Stimulated activated naive CD8-positive, alpha-beta T cell treated with anti-CD3 and anti-CD28 coated beads, Interleukin-15, amount 100 ng/mL, for 72 hours (primary cell): Measurements from ENCODE around the gene SNCB.
A peak's percentile ranks its signal among the peaks of the same experiment; 100 is the strongest.

Experiments
- ATAC-seq: fragments of 150-1000 bp; cut with Tn5 transposase; 2 replicates; pipeline ENCODE4 v1.10.0; 2021; ENCODE audit warnings: mild to moderate bottlenecking, moderate library complexity
- DNase-seq, 2 donors: peaks; one replicate each; pipeline ENCODE4 v3.0.0; 2021 to 2022
- H3K27ac Mint-ChIP-seq, 2 donors: one replicate each; pipeline ENCODE4 v1.8.0; 2022; ENCODE audit warnings: mild to moderate bottlenecking in 2 of 2, mixed read lengths in 2 of 2, moderate library complexity in 2 of 2
- H3K27me3 Mint-ChIP-seq: one replicate; pipeline ENCODE4 v1.8.0; 2022; ENCODE audit warnings: mixed read lengths
- H3K4me1 Mint-ChIP-seq: one replicate; pipeline ENCODE4 v1.8.0; 2022; ENCODE audit warnings: mild to moderate bottlenecking, mixed read lengths
- H3K4me3 Mint-ChIP-seq, 2 donors: one replicate each; pipeline ENCODE4 v1.8.0; 2022; ENCODE audit warnings: mild to moderate bottlenecking in 2 of 2, mixed read lengths in 2 of 2, moderate library complexity in 1 of 2
- H3K9me3 Mint-ChIP-seq, 2 donors: one replicate each; pipeline ENCODE4 v1.8.0; 2022; ENCODE audit warnings: mixed read lengths in 2 of 2

The SNCB gene

DNA sequence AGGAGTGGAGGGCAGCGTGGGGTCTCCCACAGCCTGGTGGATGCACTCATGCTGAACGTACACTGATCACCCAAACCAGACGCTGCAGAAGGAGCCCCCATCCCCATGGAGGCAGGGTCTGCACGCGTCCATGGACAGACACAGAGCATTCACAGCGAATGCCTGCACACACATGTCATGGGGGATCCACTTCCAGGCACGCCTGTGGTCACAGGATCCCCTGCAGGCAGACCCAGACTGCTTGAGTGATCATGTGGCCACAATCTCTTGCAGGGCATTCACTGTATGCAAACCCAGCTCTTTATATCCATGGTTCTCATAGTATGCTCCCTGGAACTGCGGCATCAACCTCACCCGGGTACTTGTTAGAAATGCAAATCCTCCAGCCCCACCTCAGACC lies 5.4 kb downstream of the SNCB start:
- ATAC-seq: no peak
- Mint-ChIP-seq H3K9me3 (no peaks in the 10 kb centered on the region), H3K4me1 (peaks cover 38% of the 10 kb centered on the region), H3K27me3 (peaks cover 100% of the 10 kb centered on the region), H3K4me3 (no peak overlapping the region), H3K27ac (no peak overlapping the region)
- no peak for DNase-seq

DNA sequence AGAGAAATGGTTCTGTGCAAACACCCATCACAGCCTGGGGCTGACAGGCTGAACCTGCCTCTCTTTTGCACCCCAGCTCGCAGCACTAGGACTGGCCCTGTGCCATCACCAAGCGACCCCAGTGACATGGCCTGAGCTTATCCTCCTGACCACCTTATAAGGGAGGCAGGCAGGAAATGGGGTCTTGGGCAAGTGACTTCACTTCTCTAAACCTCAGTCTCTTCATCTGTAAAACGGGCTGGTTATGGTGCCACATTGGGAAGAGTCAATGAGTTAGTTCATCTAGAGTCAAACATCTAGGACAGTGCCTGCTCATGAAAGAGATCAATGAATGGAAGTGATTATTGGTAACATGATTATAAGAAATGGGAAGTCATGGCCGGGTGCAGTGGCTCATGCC lies 6.2 kb downstream of the SNCB start:
- Mint-ChIP-seq H3K9me3 (no peaks in the 10 kb centered on the region), H3K4me3 (no peak overlapping the region), H3K4me1 (peaks cover 38% of the 10 kb centered on the region), H3K27ac (no peak overlapping the region), H3K27me3 (peaks cover 100% of the 10 kb centered on the region)
- DNase-seq (no peak), ATAC-seq (no peak)

DNA sequence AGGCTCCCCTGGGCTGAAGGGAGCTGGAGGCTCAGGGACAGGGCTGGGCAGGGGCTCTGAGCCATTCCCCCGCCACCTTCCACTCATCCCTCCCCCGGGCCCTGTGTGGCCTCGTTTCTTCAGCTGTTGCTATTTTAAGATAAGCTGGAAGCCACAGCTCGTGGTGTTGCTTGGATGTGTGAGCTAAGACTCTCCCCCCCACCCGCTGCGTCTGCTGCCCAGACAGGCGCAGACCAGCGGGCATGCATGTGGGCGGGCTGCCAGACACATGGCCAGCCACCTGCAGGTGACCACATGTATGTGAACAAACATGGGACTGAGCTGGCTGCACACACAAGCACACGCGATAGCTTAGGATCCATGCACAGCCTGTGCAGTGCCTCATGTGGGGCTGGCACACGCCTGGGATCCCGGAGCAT lies 8.7 kb downstream of the SNCB start:
- no peak for ATAC-seq
- no peak overlapping the region for H3K4me3 Mint-ChIP-seq
- H3K4me1 Mint-ChIP-seq: peaks cover 26% of the 10 kb centered on the region
- H3K27me3 Mint-ChIP-seq: peaks cover 96% of the 10 kb centered on the region
- H3K27ac Mint-ChIP-seq: no peak overlapping the region
- no peak for DNase-seq
- no peaks in the 10 kb centered on the region for H3K9me3 Mint-ChIP-seq

- H3K4me1 Mint-ChIP-seq: peaks cover 26% of the 10 kb centered on the region
- peaks cover 96% of the 10 kb centered on the region for H3K27me3 Mint-ChIP-seq
- H3K27ac Mint-ChIP-seq: no peak overlapping the region
- ATAC-seq (no peak), DNase-seq (no peak)
- H3K4me3 Mint-ChIP-seq: peak overlapping the region; percentile 71 to 80
- no peaks in the 10 kb centered on the region for H3K9me3 Mint-ChIP-seq
Measured at GRCh38 chr5:176620333-176620981, 9.9 kb downstream of the SNCB start.

DNA sequence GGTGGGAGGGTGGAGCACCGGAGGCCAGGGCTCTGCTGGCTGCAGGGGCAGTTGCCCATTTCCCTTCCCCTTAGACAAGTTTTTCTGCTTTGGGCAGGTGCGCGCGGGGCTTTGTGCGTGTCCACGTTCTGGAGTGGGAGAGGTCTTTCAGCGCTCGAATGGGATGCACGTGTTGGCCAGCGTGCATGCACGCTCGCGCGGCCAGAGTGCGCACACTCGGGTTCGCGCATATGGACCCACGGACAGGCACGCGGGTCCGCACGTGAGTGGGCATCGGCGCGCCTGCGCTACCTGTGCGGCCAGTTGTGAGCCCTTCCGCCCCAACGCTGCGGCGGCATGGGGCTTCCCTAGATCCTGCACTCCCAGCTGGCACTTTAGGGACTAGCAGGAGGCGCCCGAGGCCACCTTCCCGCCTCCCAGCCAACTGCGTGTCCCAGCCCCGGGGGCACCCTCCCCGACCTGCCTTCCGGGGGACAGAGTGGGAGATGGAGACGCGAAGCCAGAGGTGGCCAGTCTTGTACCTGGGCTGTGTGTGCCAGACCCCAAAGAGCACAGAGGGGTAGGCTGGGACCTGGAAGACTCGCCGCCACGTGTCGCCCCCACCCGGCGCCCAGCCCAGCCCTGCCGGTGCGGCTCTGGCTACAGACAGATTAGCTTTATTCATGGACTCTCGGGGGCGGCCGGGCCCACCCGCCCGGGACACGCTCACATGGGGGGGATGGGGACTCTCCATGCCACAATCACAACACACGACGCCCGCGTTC lies 10.6 kb downstream of the SNCB start:
- H3K4me1 Mint-ChIP-seq: peaks cover 26% of the 10 kb centered on the region
- H3K4me3 Mint-ChIP-seq: peak overlapping the region; percentile 71 to 80
- DNase-seq: no peak
- H3K9me3 Mint-ChIP-seq: no peaks in the 10 kb centered on the region
- ATAC-seq: peak; percentile 2
- H3K27me3 Mint-ChIP-seq: peaks cover 96% of the 10 kb centered on the region
- no peak overlapping the region for H3K27ac Mint-ChIP-seq

DNA sequence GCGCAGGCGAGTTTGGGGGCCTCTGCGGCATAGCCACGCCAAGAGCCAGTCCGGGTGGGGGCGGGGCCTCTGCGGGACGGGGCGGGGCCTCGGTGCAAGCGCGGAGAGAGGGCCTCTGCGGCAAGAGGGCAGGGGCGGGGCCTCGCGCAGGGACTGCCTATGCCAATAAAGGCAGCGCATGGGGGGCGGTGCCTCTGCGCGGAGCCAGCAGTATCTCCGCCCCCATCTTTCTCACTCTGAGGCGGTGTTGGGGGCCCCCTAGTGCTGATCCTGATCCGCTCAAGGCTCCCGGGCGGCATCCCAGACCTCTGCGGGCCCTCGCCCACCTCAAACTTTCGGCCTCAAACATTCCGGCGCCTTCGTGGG lies 11.1 kb downstream of the SNCB start:
- H3K27me3 Mint-ChIP-seq: peaks cover 90% of the 10 kb centered on the region
- H3K4me3 Mint-ChIP-seq: peak overlapping the region; percentile 44 to 54
- H3K27ac Mint-ChIP-seq: no peak overlapping the region
- DNase-seq (peak; percentile 81 to 88), ATAC-seq (peak; percentile 97)
- H3K9me3 Mint-ChIP-seq: no peaks in the 10 kb centered on the region
- peaks cover 26% of the 10 kb centered on the region for H3K4me1 Mint-ChIP-seq

DNA sequence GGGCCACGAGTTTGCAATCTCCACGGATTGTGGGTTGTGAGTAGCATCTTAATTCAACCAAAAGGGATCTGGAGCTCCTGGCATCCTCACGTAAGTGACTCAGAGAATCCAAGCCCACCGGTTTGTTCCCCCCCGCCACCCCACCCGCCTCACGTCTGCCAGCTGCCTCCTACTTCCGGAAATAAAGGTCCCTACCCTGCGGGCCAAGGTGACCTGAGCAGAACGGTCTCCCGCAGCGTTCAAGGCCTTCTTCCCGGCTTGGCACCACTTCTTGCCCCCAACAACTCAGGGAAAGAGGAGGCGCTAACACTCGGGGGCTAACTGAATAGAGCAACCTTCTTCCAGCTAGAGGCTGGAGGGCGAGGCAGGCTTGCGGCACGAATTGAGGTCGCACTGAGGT lies 11.6 kb downstream of the SNCB start:
- ATAC-seq (no peak), DNase-seq (no peak)
- H3K27ac Mint-ChIP-seq: no peak overlapping the region
- H3K4me3 Mint-ChIP-seq: peak overlapping the region; percentile 44 to 54
- H3K9me3 Mint-ChIP-seq: no peaks in the 10 kb centered on the region
- peaks cover 26% of the 10 kb centered on the region for H3K4me1 Mint-ChIP-seq
- peaks cover 86% of the 10 kb centered on the region for H3K27me3 Mint-ChIP-seq

GRCh38 chr5:176616511-176616910 lies 13.8 kb downstream of the SNCB start:
- no peaks in the 10 kb centered on the region for H3K9me3 Mint-ChIP-seq
- DNase-seq (no peak), ATAC-seq (no peak)
- H3K27me3 Mint-ChIP-seq: peaks cover 78% of the 10 kb centered on the region
- peaks cover 26% of the 10 kb centered on the region for H3K4me1 Mint-ChIP-seq
- H3K27ac Mint-ChIP-seq: no peak overlapping the region
- H3K4me3 Mint-ChIP-seq: no peak overlapping the region

- H3K4me1 Mint-ChIP-seq: peaks cover 13% of the 10 kb centered on the region
- DNase-seq (no peak), ATAC-seq (no peak)
- no peak overlapping the region for H3K27ac Mint-ChIP-seq
- H3K27me3 Mint-ChIP-seq: peaks cover 66% of the 10 kb centered on the region
- H3K9me3 Mint-ChIP-seq: no peaks in the 10 kb centered on the region
- H3K4me3 Mint-ChIP-seq: no peak overlapping the region
Measured at GRCh38 chr5:176614805-176615478, 15.4 kb downstream of the SNCB start.

DNA sequence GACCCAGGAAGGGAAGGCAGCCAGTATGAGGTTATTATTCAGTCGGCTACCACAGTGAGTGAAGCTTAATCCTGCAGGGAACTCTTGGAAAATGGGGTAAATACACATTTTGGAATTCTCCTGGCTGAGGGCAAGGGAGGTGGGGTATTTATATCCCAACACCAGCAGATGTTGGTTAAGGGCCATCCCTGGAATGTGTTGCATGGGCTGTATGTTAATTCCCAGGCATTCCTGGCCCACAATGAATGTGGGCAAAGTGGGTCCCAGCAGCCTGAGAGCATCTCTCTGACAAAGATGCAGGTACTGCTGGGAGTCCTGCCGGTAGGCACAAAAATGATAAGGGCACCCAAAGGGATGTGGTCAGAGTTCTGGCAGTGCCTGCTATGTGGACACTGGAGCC lies 17.5 kb downstream of the SNCB start:
- Mint-ChIP-seq H3K27ac (no peak overlapping the region), H3K27me3 (peaks cover 63% of the 10 kb centered on the region)

GRCh38 chr5:176612008-176612407 lies 18.3 kb downstream of the SNCB start:
- Mint-ChIP-seq H3K4me1 (peaks cover 10% of the 10 kb centered on the region), H3K27ac (peak overlapping the region in 1 of 2 donors; percentile 3), H3K27me3 (peaks cover 55% of the 10 kb centered on the region), H3K4me3 (no peak overlapping the region), H3K9me3 (no peaks in the 10 kb centered on the region)
- no peak for ATAC-seq
- DNase-seq: no peak

More for the DNA sequence above, 17.5 kb downstream of the SNCB start:
- peaks cover 10% of the 10 kb centered on the region for H3K4me1 Mint-ChIP-seq
- DNase-seq: no peak
- no peak for ATAC-seq
- H3K4me3 Mint-ChIP-seq: no peak overlapping the region
- no peaks in the 10 kb centered on the region for H3K9me3 Mint-ChIP-seq

DNA sequence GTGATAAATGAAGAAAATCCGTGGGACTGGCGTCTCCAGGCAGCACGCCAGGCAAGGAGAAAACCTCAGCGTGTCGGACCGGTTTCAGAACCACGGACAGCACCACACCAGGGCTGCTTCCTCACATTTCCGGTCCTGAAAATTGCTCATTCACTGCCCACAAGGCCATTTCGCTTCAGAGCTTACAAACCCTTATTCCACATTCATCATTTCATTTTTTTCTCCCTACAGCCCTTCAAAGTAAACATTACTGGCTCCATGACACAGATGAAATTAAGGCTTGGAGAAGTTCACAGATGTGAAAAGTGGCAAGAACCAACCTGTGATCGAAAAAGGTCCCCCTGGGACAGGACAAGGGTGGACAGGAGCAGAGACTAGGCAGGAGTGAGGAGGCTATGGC lies 18.9 kb downstream of the SNCB start:
- Mint-ChIP-seq H3K4me3 (no peak overlapping the region), H3K27ac (no peak overlapping the region), H3K9me3 (no peaks in the 10 kb centered on the region), H3K4me1 (peaks cover 10% of the 10 kb centered on the region), H3K27me3 (peaks cover 49% of the 10 kb centered on the region)
- ATAC-seq (no peak), DNase-seq (peak; percentile 41 to 53)

DNA sequence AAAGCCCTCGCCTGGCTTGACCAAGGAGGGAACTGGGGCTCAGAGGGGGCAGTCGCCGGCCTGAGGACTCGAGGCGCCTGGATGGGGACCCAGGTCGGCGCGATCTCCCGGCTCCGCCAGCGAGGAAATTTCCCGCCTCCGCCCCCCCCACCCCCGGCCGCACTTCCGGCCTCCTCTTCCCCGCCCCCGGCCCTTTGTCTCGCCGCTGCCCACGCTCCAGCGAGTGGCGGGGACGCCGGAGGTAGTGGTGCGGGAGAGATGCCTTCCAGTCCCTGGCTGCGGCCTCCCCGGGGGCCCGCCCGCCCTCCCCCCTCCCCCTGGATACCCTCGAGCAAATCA lies 19.9 kb downstream of the SNCB start:
- no peak for ATAC-seq
- Mint-ChIP-seq H3K4me1 (peaks cover 10% of the 10 kb centered on the region), H3K27ac (no peak overlapping the region)

GRCh38 chr5:176609724-176610434 lies 20.5 kb downstream of the SNCB start, which contains the start of gene GPRIN1:
TSS of gene GPRIN1 (minus strand) at chr5:176610156. CDS start at chr5:176599834, 10,322 bp downstream.
- H3K27me3 Mint-ChIP-seq: peaks cover 34% of the 10 kb centered on the region
- H3K27ac Mint-ChIP-seq: no peak within 1 kb of the TSS
- H3K4me1 Mint-ChIP-seq: peaks cover 10% of the 10 kb centered on the region
- peak; percentile 55 to 65 for DNase-seq
- H3K4me3 Mint-ChIP-seq: peak within 1 kb of the TSS; percentile 82 to 92
- ATAC-seq: peak; percentile 74
- no peaks in the 10 kb centered on the region for H3K9me3 Mint-ChIP-seq

More for the DNA sequence above, 19.9 kb downstream of the SNCB start:
- Mint-ChIP-seq H3K27me3 (peaks cover 39% of the 10 kb centered on the region), H3K4me3 (peak overlapping the region; percentile 69 to 71), H3K9me3 (no peaks in the 10 kb centered on the region)
- no peak for DNase-seq

DNA sequence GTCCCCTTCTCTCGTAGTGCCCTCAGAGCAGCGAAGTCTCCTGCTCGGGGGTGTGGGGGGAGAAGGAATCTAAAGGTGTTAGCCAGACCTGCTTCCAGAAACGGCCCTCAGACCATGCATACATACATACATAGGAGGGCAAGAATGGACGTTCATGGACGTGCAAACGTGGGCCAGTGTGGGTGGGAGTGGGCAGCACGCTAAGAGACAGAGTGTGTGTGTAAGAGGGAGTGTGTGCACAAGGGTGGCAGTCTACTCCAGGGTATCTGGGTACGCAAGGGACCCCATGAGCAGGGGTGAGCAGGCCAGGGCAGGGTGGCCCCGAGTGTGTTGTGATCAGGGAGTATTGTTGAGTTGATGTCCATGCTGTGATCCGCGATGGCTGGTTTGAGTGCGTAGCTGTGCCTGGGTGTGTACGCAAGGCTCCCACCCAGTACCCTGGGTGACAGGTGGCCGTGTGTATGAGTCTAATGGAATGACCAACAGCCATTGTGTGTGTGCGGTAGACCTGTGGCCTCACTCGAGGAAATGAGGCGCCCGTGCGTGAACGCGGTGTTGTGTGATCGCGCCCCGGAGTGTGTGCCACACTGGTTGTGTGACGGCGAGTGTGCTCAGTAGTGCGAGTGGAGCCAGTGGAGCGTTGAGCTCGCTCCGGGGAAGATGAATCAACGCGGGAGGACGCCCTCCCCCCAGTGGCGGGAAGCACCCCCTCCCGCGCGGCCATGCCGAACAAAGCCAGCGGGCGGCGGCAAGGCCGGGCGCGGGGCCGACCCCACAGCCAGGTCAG lies 21.2 kb downstream of the SNCB start:
- ATAC-seq (peak; percentile 32), DNase-seq (no peak)
- Mint-ChIP-seq H3K4me3 (peak overlapping the region; percentile 82 to 92), H3K27me3 (peaks cover 33% of the 10 kb centered on the region), H3K9me3 (no peaks in the 10 kb centered on the region), H3K27ac (no peak overlapping the region), H3K4me1 (peaks cover 10% of the 10 kb centered on the region)
